HepG2 (cell line): ENCODE measurements around the gene FGD5. TPM values are rescaled to one million over a fixed set of nuclear protein-coding genes. Genes with fewer than 3 reads are reported as not detected.

Experiments
- ATAC-seq: fragments of 200-7000 bp; cut with Tn5 transposase; 3 replicates; pipeline ENCODE4 v1.9.1; 2020; ENCODE audit warnings: mild to moderate bottlenecking, moderate library complexity
- BruUV-seq: library from RNA; stranded (reverse); fragments of 400-500 nt; replicated peaks from 2 replicates; lab custom pipeline; 2021; lab: Mats Ljungman, UMichigan
- CTCF ChIA-PET: fragments of 300-600 bp; formaldehyde crosslinking; extraction: SDS; loops from one replicate; lab custom pipeline; 2021; ENCODE audit warnings: low total read pairs, inconsistent platforms, low intra/inter-chr PET ratio; lab: Yijun Ruan, JAX
- POLR2A ChIA-PET: fragments of 350-600 bp; sonication (Branson Sonifier 250); formaldehyde crosslinking; loops from one replicate; lab custom pipeline; 2020; ENCODE audit warnings: antibody characterized with exemption, inconsistent platforms; lab: Yijun Ruan, JAX
- DNase-seq: peaks from one replicate; pipeline ENCODE4 v3.0.0-alpha.2; 2015; ENCODE audit warnings: low spot score
- FAIRE-seq: peaks from 3 replicates; lab custom pipeline; 2011; peaks lifted over from hg19 to GRCh38; lab: Jason Lieb, UNC
- H2AFZ ChIP-seq: one replicate; pipeline ENCODE4 v1.6.1; 2011; ENCODE audit warnings: low read length, inconsistent platforms
- H3K27ac ChIP-seq: fragments of 300-600 bp; 3 replicates; pipeline ENCODE4 v1.8.0; 2011; ENCODE audit warnings: mixed run types, mild to moderate bottlenecking, mixed read lengths, low read length, inconsistent platforms; ENCODE audit not compliant: insufficient read depth; ENCODE audit errors: extremely low read length
- H3K27me3 ChIP-seq, 2 experiments: fragments of 200-600 bp in 1 of 2; 2 replicates in 1 of 2; 3 replicates in 1 of 2; pipeline versions ENCODE4 v1.6.0 to v1.8.0; 2011; ENCODE audit warnings: low read length in 2 of 2, mild to moderate bottlenecking in 2 of 2, moderate library complexity in 2 of 2, inconsistent platforms in 1 of 2; ENCODE audit not compliant: insufficient read depth in 2 of 2, control insufficient read depth in 1 of 2
- H3K36me3 ChIP-seq, 2 experiments: fragments of 200-600 bp in 1 of 2; replicated peaks in 1 of 2; 2 replicates in 1 of 2; 3 replicates in 1 of 2; pipeline versions ENCODE4 v1.5.1 to v1.8.0; 2011; ENCODE audit warnings: low read length in 2 of 2, inconsistent platforms in 1 of 2; ENCODE audit not compliant: insufficient read depth in 2 of 2, control insufficient read depth in 1 of 2
- H3K4me1 ChIP-seq: 2 replicates; pipeline ENCODE4 v1.5.1; 2012; ENCODE audit warnings: low read length, inconsistent platforms; ENCODE audit not compliant: insufficient read depth
- H3K4me2 ChIP-seq: 2 replicates; pipeline ENCODE4 v1.6.0; 2011; ENCODE audit warnings: low read depth, low read length, inconsistent platforms
- H3K4me3 ChIP-seq, 3 experiments: fragments of 200-600 bp in 1 of 3; sonication (generic), shearing (Covaris generic) in 1 of 3; replicated peaks in 1 of 3; 2 replicates each; pipeline ENCODE4 v1.5.1; 2011 to 2016; ENCODE audit warnings: low read length in 3 of 3, inconsistent platforms in 2 of 3, low read depth in 2 of 3, mild to moderate bottlenecking in 2 of 3, control low read depth in 1 of 3, mixed read lengths in 1 of 3; ENCODE audit not compliant: insufficient read depth in 1 of 3
- H3K79me2 ChIP-seq: one replicate; pipeline ENCODE4 v1.6.1; 2011; ENCODE audit warnings: low read length, inconsistent platforms; ENCODE audit not compliant: insufficient read depth
- H3K9ac ChIP-seq: 2 replicates; pipeline ENCODE4 v1.6.0; 2011; ENCODE audit warnings: mild to moderate bottlenecking, low read depth, low read length, inconsistent platforms; ENCODE audit not compliant: insufficient read depth
- H3K9me3 ChIP-seq: 2 replicates; pipeline ENCODE4 v1.5.1; 2012; ENCODE audit warnings: mild to moderate bottlenecking, low read length
- H4K20me1 ChIP-seq: 2 replicates; pipeline ENCODE4 v1.6.0; 2011; ENCODE audit warnings: inconsistent platforms, mild to moderate bottlenecking, low read length, moderate library complexity; ENCODE audit not compliant: insufficient read depth
- CCDC6 ChIP-seq: sonication (generic); formaldehyde crosslinking; IDR thresholded peaks from 2 replicates; pipeline ENCODE4 v1.8.1; 2022; ENCODE audit warnings: mild to moderate bottlenecking, missing genetic modification reagents, moderate library complexity
- GMEB1 ChIP-seq: sonication (generic); formaldehyde crosslinking; IDR thresholded peaks from 2 replicates; pipeline ENCODE4 v1.5.1; 2020; ENCODE audit warnings: missing genetic modification reagents, mild to moderate bottlenecking, borderline replicate concordance
- HDAC6 ChIP-seq: fragments of 200-600 bp; sonication (generic); IDR thresholded peaks from 2 replicates; pipeline ENCODE4 v1.7.0; 2017; ENCODE audit warnings: mild to moderate bottlenecking, antibody characterized with exemption, low read length, low read depth
- ISL2 ChIP-seq: sonication (generic); formaldehyde crosslinking; IDR thresholded peaks from 2 replicates; pipeline ENCODE4 v1.5.0; 2020; ENCODE audit warnings: missing genetic modification reagents
- NCOR1 ChIP-seq: fragments of 200-600 bp; sonication (generic); IDR thresholded peaks from 2 replicates; pipeline ENCODE4 v1.7.0; 2017; ENCODE audit warnings: antibody characterized with exemption, low read length, borderline replicate concordance
- RCOR2 ChIP-seq: IDR thresholded peaks from 2 replicates; pipeline ENCODE4 v1.6.1; 2016; ENCODE audit warnings: missing biosample characterization, missing genetic modification reagents
- SMARCC2 ChIP-seq: fragments of 450-650 bp; IDR thresholded peaks from 2 replicates; pipeline ENCODE4 v1.6.1; 2017; ENCODE audit warnings: antibody characterized with exemption, mild to moderate bottlenecking
- YEATS2 ChIP-seq: sonication (generic); formaldehyde crosslinking; IDR thresholded peaks from 2 replicates; pipeline ENCODE4 v1.4.0; 2020; ENCODE audit warnings: missing genetic modification reagents, borderline replicate concordance
- ZBTB7B ChIP-seq: sonication (generic); formaldehyde crosslinking; IDR thresholded peaks from 2 replicates; pipeline ENCODE4 v1.4.0; 2020; ENCODE audit warnings: missing genetic modification reagents
- ZFP1 ChIP-seq: IDR thresholded peaks from 2 replicates; pipeline ENCODE4 v1.6.1; 2016
- ZFP36L2 ChIP-seq: sonication (generic); formaldehyde crosslinking; IDR thresholded peaks from 2 replicates; pipeline ENCODE4 v1.4.0; 2020; ENCODE audit warnings: missing genetic modification reagents
- ZNF180 ChIP-seq: sonication (generic); formaldehyde crosslinking; IDR thresholded peaks from 2 replicates; pipeline ENCODE4 v1.4.0; 2020; ENCODE audit warnings: low read depth, missing genetic modification reagents, borderline replicate concordance
- ZNF546 ChIP-seq: sonication (generic); formaldehyde crosslinking; conservative IDR thresholded peaks from 2 replicates; pipeline ENCODE4 v1.8.1; 2023; ENCODE audit warnings: mild to moderate bottlenecking, missing genetic modification reagents
- ZZZ3 ChIP-seq: sonication (generic); formaldehyde crosslinking; IDR thresholded peaks from 2 replicates; pipeline ENCODE4 v1.4.0; 2020; ENCODE audit warnings: missing genetic modification reagents, mild to moderate bottlenecking, borderline replicate concordance
- WGBS: methylation state at CpG from one replicate; pipeline ENCODE4 v1.1.6; 2017; ENCODE audit warnings: low lambda C conversion rate; 5-methylcytosine and 5-hydroxymethylcytosine counted together
- in situ Hi-C: cut with HindIII; loops from 2 replicates; pipeline ENCODE4 v1.10.0; 2017; ENCODE audit warnings: low pct_unique_long_range_greater_than_20kb; ENCODE audit not compliant: extremely low pct_ligation_motif_present
- intact Hi-C: fragments of 100-400 bp; cut with micrococcal nuclease; formaldehyde crosslinking; loops from one replicate; pipeline ENCODE4 v1.10.0; 2022; ENCODE audit not compliant: unreplicated experiment
- polyA plus RNA-seq, 8 experiments: library from polyadenylated mRNA; depleted of rRNA in 3 of 8; stranded (reverse) in 7 of 8; unstranded in 1 of 8; fragments of >200 nt; fragmentation: Illumina TruSeq in 4 of 8; extraction: Trizol in 4 of 8; gene quantifications; 2 replicates each; pipeline versions ENCODE4 v1.2.1 to v1.2.3, GENCODE V29; 2011 to 2016; ENCODE audit warnings: low read depth in 4 of 8, missing spikeins in 1 of 8, mixed read lengths in 1 of 8; ENCODE audit not compliant: insufficient read depth in 1 of 8
- total RNA-seq, 5 experiments: library from RNA; depleted of rRNA; stranded (reverse); fragments of >200 nt; fragmentation: Illumina TruSeq; extraction: Trizol; gene quantifications; 2 replicates each; pipeline ENCODE4 v1.2.3, GENCODE V29; 2016; ENCODE audit warnings: low read depth in 1 of 5

FGD5 gene
- total and polyA plus RNA-seq, 2 of the 13 experiments (the other 11 are each of a cell fraction or from before 2014, with no cell fraction given), result 0.17 TPM; not detected in 1

GRCh38 chr3:14894085-14894484 is 75.3 kb downstream of the FGD5 start (continued):
- TF ChIP-seq NCOR1 (no peak), YEATS2 (no peak), ZFP1 (CRISPR knock-in tag) (no peak)

- H3K36me3 ChIP-seq, result no peaks in the 10 kb centered on the region
- no peak overlapping the region for H3K27ac ChIP-seq
- no peak overlapping the region for H3K9ac ChIP-seq
- ChIA-PET CTCF (no interaction called here), POLR2A (no interaction called here)
- H3K27me3 ChIP-seq, result no peaks in the 10 kb centered on the region; a peak in 1 of 5 replicates
- no peak overlapping the region for H3K4me2 ChIP-seq
- 12% methylated on average over 3 of the region's 4 CpGs for WGBS
- FAIRE-seq, result no peak
- BruUV-seq, result no TSS peak
- no peaks in the 10 kb centered on the region for H3K79me2 ChIP-seq
- H3K4me1 ChIP-seq, result peaks cover 34% of the 10 kb centered on the region
- in situ Hi-C loops (no loop called here), intact Hi-C loops (no loop called here)
- no peaks in the 10 kb centered on the region for H4K20me1 ChIP-seq
- H2AFZ ChIP-seq, result no peak overlapping the region
- no peak for ATAC-seq
- no peaks in the 10 kb centered on the region for H3K9me3 ChIP-seq
- DNase-seq, result no peak
- H3K4me3 ChIP-seq, result no peak overlapping the region
- TF ChIP-seq RCOR2 (CRISPR knock-in tag) (no peak), CCDC6 (CRISPR knock-in tag) (no peak), ZNF546 (no peak), ZFP36L2 (CRISPR knock-in tag) (no peak), SMARCC2 (no peak), ZBTB7B (CRISPR knock-in tag) (no peak), HDAC6 (no peak), ZNF180 (CRISPR knock-in tag) (no peak), ISL2 (no peak), ZZZ3 (CRISPR knock-in tag) (no peak), GMEB1 (CRISPR knock-in tag) (no peak)
- TF ChIP-seq, all 625 proteins: peak for 0
These were observed 78.5 kb downstream of the FGD5 start for GRCh38 chr3:14897266-14897665.
